Activated T-helper 2 cell treated with anti-CD3 and anti-CD28 coated beads, Interferon-gamma antibody, Interleukin-2, Interleukin-4, amounts not matched to agents 10 μg/mL and 5 μg/mL and 100 μg/mL, durations not matched to agents 14 hours and 24 hours and 36 hours (primary cell): ENCODE measurements around the gene CALR3. TPM values are rescaled to one million over a fixed set of nuclear protein-coding genes. Genes with fewer than 3 reads are reported as not detected.
A peak's percentile ranks its signal among the peaks of the same experiment; 100 is the strongest.
"Not testable (repeated sequence)": the region's sequence is repeated elsewhere in the genome, so short reads cannot be mapped to it uniquely, and the experiment has no call there.

ENCODE experiments used
- DNase-seq: peaks from one replicate; pipeline ENCODE4 v3.0.0; 2021; ENCODE audit warnings: low spot score
- H3K27ac Mint-ChIP-seq: one replicate; pipeline ENCODE4 v1.8.0; 2021; ENCODE audit warnings: mixed read lengths
- H3K27me3 Mint-ChIP-seq: one replicate; pipeline ENCODE4 v1.8.0; 2021; ENCODE audit warnings: low read depth, mixed read lengths
- H3K36me3 Mint-ChIP-seq: one replicate; pipeline ENCODE4 v1.8.0; 2021; ENCODE audit warnings: low read depth, mixed read lengths
- H3K4me1 Mint-ChIP-seq: one replicate; pipeline ENCODE4 v1.8.0; 2021; ENCODE audit warnings: low read depth, mixed read lengths
- H3K4me3 Mint-ChIP-seq: one replicate; pipeline ENCODE4 v1.8.0; 2021; ENCODE audit warnings: low read depth, mild to moderate bottlenecking, moderate library complexity, mixed read lengths
- H3K9me3 Mint-ChIP-seq: one replicate; pipeline ENCODE4 v1.8.0; 2021; ENCODE audit warnings: mixed read lengths
- intact Hi-C: fragments of 100-400 bp; cut with micrococcal nuclease; formaldehyde crosslinking; loops from one replicate; pipeline ENCODE4 v1.15.1; 2023
- total RNA-seq: library from RNA; stranded (reverse); gene quantifications from 2 replicates; pipeline ENCODE4 v1.2.3, GENCODE V29; 2022

The CALR3 gene
- total RNA-seq, 1 donor from 2014 or later: not detected

- no peak for DNase-seq
- H3K27me3 Mint-ChIP-seq: no peaks in the 10 kb centered on the region
- peaks cover 1% of the 10 kb centered on the region for H3K36me3 Mint-ChIP-seq
- no peak overlapping the region for H3K4me3 Mint-ChIP-seq
- intact Hi-C loops: no loop called here
- H3K27ac Mint-ChIP-seq: no peak overlapping the region
- H3K4me1 Mint-ChIP-seq: no peaks in the 10 kb centered on the region
- H3K9me3 Mint-ChIP-seq: no peaks in the 10 kb centered on the region
Measured at GRCh38 chr19:16506961-16507360, 11.0 kb upstream of the CALR3 start.

GRCh38 chr19:16506161-16506560, 10.2 kb upstream of the CALR3 start:
- intact Hi-C loops, H3K36me3 Mint-ChIP-seq, H3K9me3 Mint-ChIP-seq, DNase-seq, H3K27me3 Mint-ChIP-seq, H3K4me1 Mint-ChIP-seq, H3K27ac Mint-ChIP-seq, H3K4me3 Mint-ChIP-seq: not testable (repeated sequence)

GRCh38 chr19:16504271-16504670, 8.3 kb upstream of the CALR3 start:
- Mint-ChIP-seq H3K27me3 (no peaks in the 10 kb centered on the region), H3K9me3 (no peaks in the 10 kb centered on the region), H3K36me3 (peaks cover 5% of the 10 kb centered on the region), H3K27ac (no peak overlapping the region), H3K4me3 (no peak overlapping the region), H3K4me1 (no peaks in the 10 kb centered on the region)
- intact Hi-C loops: no loop called here
- no peak for DNase-seq

GRCh38 chr19:16497837-16498236, 1.9 kb upstream of the CALR3 start:
- H3K4me1 Mint-ChIP-seq: peaks cover 9% of the 10 kb centered on the region
- H3K27ac Mint-ChIP-seq: no peak overlapping the region

GRCh38 chr19:16497042-16497441, 1.1 kb upstream of the CALR3 start:
- H3K9me3 Mint-ChIP-seq: no peaks in the 10 kb centered on the region
- H3K27ac Mint-ChIP-seq: no peak overlapping the region
- no peaks in the 10 kb centered on the region for H3K27me3 Mint-ChIP-seq
- peaks cover 9% of the 10 kb centered on the region for H3K4me1 Mint-ChIP-seq
- DNase-seq: no peak
- intact Hi-C loops: loop anchor here (2.0 to 5.0 kb wide), 2 partner anchors 46 to 75 kb away; partner anchors contain the start of genes CHERP and SLC35E1
- H3K4me3 Mint-ChIP-seq: peak overlapping the region; percentile 91
- peaks cover 5% of the 10 kb centered on the region for H3K36me3 Mint-ChIP-seq

More at GRCh38 chr19:16497837-16498236, 1.9 kb upstream of the CALR3 start:
- no peak for DNase-seq
- H3K36me3 Mint-ChIP-seq: peaks cover 5% of the 10 kb centered on the region
- H3K27me3 Mint-ChIP-seq: no peaks in the 10 kb centered on the region
- peak overlapping the region; percentile 91 for H3K4me3 Mint-ChIP-seq
- H3K9me3 Mint-ChIP-seq: no peaks in the 10 kb centered on the region
- intact Hi-C loops: loop anchor here (2.0 to 5.0 kb wide), 2 partner anchors 45 to 74 kb away; partner anchors contain the start of genes CHERP and SLC35E1

GRCh38 chr19:16496613-16496983, 631 bp upstream of the CALR3 start:
- intact Hi-C loops: loop anchor here (1.0 to 5.0 kb wide), 5 partner anchors 25 to 132 kb away; partner anchors contain the start of genes CHERP, EPS15L1, MED26 and SLC35E1
- H3K4me3 Mint-ChIP-seq: peak overlapping the region; percentile 91
- no peaks in the 10 kb centered on the region for H3K9me3 Mint-ChIP-seq
- H3K27ac Mint-ChIP-seq: peak overlapping the region; percentile 68
- H3K4me1 Mint-ChIP-seq: peaks cover 9% of the 10 kb centered on the region
- H3K27me3 Mint-ChIP-seq: no peaks in the 10 kb centered on the region
- DNase-seq: no peak
- H3K36me3 Mint-ChIP-seq: peaks cover 5% of the 10 kb centered on the region

- H3K4me1 Mint-ChIP-seq, H3K27ac Mint-ChIP-seq, DNase-seq, H3K9me3 Mint-ChIP-seq, intact Hi-C loops, H3K36me3 Mint-ChIP-seq, H3K4me3 Mint-ChIP-seq, H3K27me3 Mint-ChIP-seq: not testable (repeated sequence)
Measured at GRCh38 chr19:16486476-16486875, 9.5 kb downstream of the CALR3 start.

GRCh38 chr19:16482745-16483144, 13.2 kb downstream of the CALR3 start:
- intact Hi-C loops: no loop called here
- no peak overlapping the region for H3K4me3 Mint-ChIP-seq
- no peaks in the 10 kb centered on the region for H3K9me3 Mint-ChIP-seq
- H3K27ac Mint-ChIP-seq: no peak overlapping the region
- H3K27me3 Mint-ChIP-seq: no peaks in the 10 kb centered on the region
- DNase-seq: no peak
- H3K36me3 Mint-ChIP-seq: no peaks in the 10 kb centered on the region
- H3K4me1 Mint-ChIP-seq: no peaks in the 10 kb centered on the region

GRCh38 chr19:16477311-16477710, 18.7 kb downstream of the CALR3 start:
- intact Hi-C loops: no loop called here
- Mint-ChIP-seq H3K36me3 (no peaks in the 10 kb centered on the region), H3K9me3 (no peaks in the 10 kb centered on the region), H3K27ac (no peak overlapping the region), H3K27me3 (peaks cover 7% of the 10 kb centered on the region), H3K4me3 (no peak overlapping the region), H3K4me1 (peaks cover 2% of the 10 kb centered on the region)
- DNase-seq: no peak

GRCh38 chr19:16476401-16476800, 19.6 kb downstream of the CALR3 start:
- H3K36me3 Mint-ChIP-seq: no peaks in the 10 kb centered on the region
- H3K4me1 Mint-ChIP-seq: peaks cover 2% of the 10 kb centered on the region
- H3K4me3 Mint-ChIP-seq: no peak overlapping the region
- DNase-seq: no peak
- peaks cover 7% of the 10 kb centered on the region for H3K27me3 Mint-ChIP-seq
- H3K9me3 Mint-ChIP-seq: no peaks in the 10 kb centered on the region
- intact Hi-C loops: no loop called here
- H3K27ac Mint-ChIP-seq: no peak overlapping the region

- intact Hi-C loops: no loop called here
- no peak overlapping the region for H3K27ac Mint-ChIP-seq
- peaks cover 7% of the 10 kb centered on the region for H3K27me3 Mint-ChIP-seq
- DNase-seq: no peak
- peaks cover 12% of the 10 kb centered on the region for H3K4me1 Mint-ChIP-seq
- H3K36me3 Mint-ChIP-seq: peaks cover 8% of the 10 kb centered on the region
- no peak overlapping the region for H3K4me3 Mint-ChIP-seq
- no peaks in the 10 kb centered on the region for H3K9me3 Mint-ChIP-seq
Measured at GRCh38 chr19:16473875-16474392, 22.0 kb downstream of the CALR3 start.

- Mint-ChIP-seq H3K36me3 (peaks cover 11% of the 10 kb centered on the region), H3K4me3 (peak overlapping the region; percentile 17), H3K9me3 (no peaks in the 10 kb centered on the region), H3K27me3 (peaks cover 7% of the 10 kb centered on the region), H3K27ac (no peak overlapping the region), H3K4me1 (peaks cover 15% of the 10 kb centered on the region)
- intact Hi-C loops: no loop called here
- no peak for DNase-seq
Measured at GRCh38 chr19:16472992-16473391, 23.0 kb downstream of the CALR3 start.

GRCh38 chr19:16472559-16472899, 23.4 kb downstream of the CALR3 start:
- DNase-seq, H3K27ac Mint-ChIP-seq, H3K9me3 Mint-ChIP-seq, intact Hi-C loops, H3K27me3 Mint-ChIP-seq: not testable (repeated sequence)
- peak overlapping the region; percentile 78 for H3K4me3 Mint-ChIP-seq
- H3K4me1 Mint-ChIP-seq: peaks cover 15% of the 10 kb centered on the region
- peaks cover 11% of the 10 kb centered on the region for H3K36me3 Mint-ChIP-seq
